Esophagus squamous epithelium (tissue), 5 donors: ENCODE results near the gene SLC22A7. TPM values are rescaled to one million over a fixed set of nuclear protein-coding genes. Genes with fewer than 3 reads are reported as not detected.

ENCODE experiments used
- DNase-seq: peaks from one replicate; lab custom pipeline; 2025; lab: John Stamatoyannopoulos, UW
- H3K27ac ChIP-seq, 4 donors: fragments of 200-600 bp; sonication (generic); one replicate each; pipeline ENCODE4 v1.5.1; 2016 to 2019; ENCODE audit warnings: mild to moderate bottlenecking in 1 of 4
- H3K27me3 ChIP-seq, 4 donors: fragments of 200-600 bp; sonication (generic); 1 replicate in 3 of 4; 2 replicates in 1 of 4; pipeline versions ENCODE4 v1.5.1 to v1.6.0; 2017 to 2021; ENCODE audit warnings: antibody characterized with exemption in 1 of 4
- H3K36me3 ChIP-seq, 3 donors: fragments of 200-600 bp; sonication (generic); one replicate each; pipeline ENCODE4 v1.5.1; 2016 to 2019
- H3K4me1 ChIP-seq, 3 donors: fragments of 200-600 bp; sonication (generic); one replicate each; pipeline ENCODE4 v1.5.1; 2017 to 2019
- H3K4me3 ChIP-seq, 4 donors: fragments of 200-600 bp; sonication (generic); 1 replicate in 3 of 4; 2 replicates in 1 of 4; pipeline ENCODE4 v1.5.1; 2016 to 2019; ENCODE audit warnings: mild to moderate bottlenecking in 2 of 4, moderate library complexity in 1 of 4
- H3K9me3 ChIP-seq, 3 donors: fragments of 200-600 bp; sonication (generic); one replicate each; pipeline ENCODE4 v1.5.1; 2016 to 2019
- CTCF ChIP-seq, 6 experiments: fragments of 450-650 bp in 4 of 6; fragments of 200-600 bp in 2 of 6; sonication (generic) in 2 of 6; IDR thresholded peaks; one replicate each; pipeline ENCODE4 v1.5.1; 2016 to 2019; ENCODE audit warnings: antibody characterized with exemption in 6 of 6, mild to moderate bottlenecking in 4 of 6, moderate library complexity in 4 of 6
- POLR2A ChIP-seq, 4 donors: fragments of 450-650 bp; IDR thresholded peaks; one replicate each; pipeline ENCODE4 v1.6.1; 2017; ENCODE audit warnings: antibody characterized with exemption in 4 of 4, mild to moderate bottlenecking in 4 of 4, moderate library complexity in 3 of 4
- WGBS, 2 donors: methylation state at CpG; one replicate each; pipeline ENCODE4 v1.1.5; 2018; 5-methylcytosine and 5-hydroxymethylcytosine counted together
- intact Hi-C: fragments of 100-400 bp; cut with DNase I; formaldehyde crosslinking; loops from one replicate; pipeline ENCODE4 v1.15.0; 2022
- total RNA-seq, 4 donors: library from RNA; depleted of rRNA; stranded (reverse); fragments of >200 nt; gene quantifications; one replicate each; pipeline ENCODE4 v1.1.0, GENCODE V29; 2016
- donor health status: DM: yes; HTN: yes; CAD: no.

SLC22A7 gene
- total RNA-seq, 4 donors from 2014 or later, result not detected

- WGBS, 2 donors, result 38 to 40% methylated on average over 1 of the region's 8 CpGs
- H3K27me3 ChIP-seq, result peaks cover 0 to 36% (median under 1%) of the 10 kb centered on the region in 4 donors
- intact Hi-C loops, result no loop called here
- no peak overlapping the region for H3K4me3 ChIP-seq
- no peak for DNase-seq
- TF ChIP-seq POLR2A (IDR thresholded peaks at IDR 0.05) (no peak), CTCF (IDR thresholded peaks at IDR 0.05) (no peak)
- no peaks in the 10 kb centered on the region for H3K9me3 ChIP-seq
- H3K27ac ChIP-seq, result no peak overlapping the region
- H3K36me3 ChIP-seq, result no peaks in the 10 kb centered on the region
- H3K4me1 ChIP-seq, result peaks cover 6 to 11% (median 7%) of the 10 kb centered on the region in 3 donors
Observed at GRCh38 chr6:43303751-43304331, 5.8 kb downstream of the SLC22A7 start.

- TF ChIP-seq CTCF (IDR thresholded peaks at IDR 0.05) (no peak), POLR2A (IDR thresholded peaks at IDR 0.05) (no peak)
- Histone ChIP-seq H3K27ac (no peak overlapping the region), H3K9me3 (no peaks in the 10 kb centered on the region), H3K4me3 (no peak overlapping the region), H3K27me3 (peaks cover 0 to 33% (median 0%) of the 10 kb centered on the region in 4 donors), H3K36me3 (no peaks in the 10 kb centered on the region), H3K4me1 (peaks cover 6 to 16% (median 9%) of the 10 kb centered on the region in 3 donors)
- DNase-seq, result no peak
- intact Hi-C loops, result no loop called here
- 54 to 71% methylated on average over 3 of the region's 3 CpGs for WGBS, 2 donors
Observed at GRCh38 chr6:43304361-43304760, 6.3 kb downstream of the SLC22A7 start.

- TF ChIP-seq CTCF (IDR thresholded peaks at IDR 0.05), result no peak
- no peak for TF ChIP-seq POLR2A (IDR thresholded peaks at IDR 0.05)
- no peak overlapping the region for H3K4me3 ChIP-seq
- no CpG with 5 or more reads among the region's 2 CpGs for WGBS, 2 donors
- peaks cover 6 to 16% (median 9%) of the 10 kb centered on the region in 3 donors for H3K4me1 ChIP-seq
- H3K27ac ChIP-seq, result no peak overlapping the region
- intact Hi-C loops, result no loop called here
- no peak for DNase-seq
- no peaks in the 10 kb centered on the region for H3K9me3 ChIP-seq
- no peaks in the 10 kb centered on the region for H3K36me3 ChIP-seq
- H3K27me3 ChIP-seq, result peaks cover 0 to 28% (median 0%) of the 10 kb centered on the region in 4 donors
Observed at GRCh38 chr6:43304882-43305281, 6.8 kb downstream of the SLC22A7 start.

- no peak overlapping the region for H3K27ac ChIP-seq
- no peaks in the 10 kb centered on the region for H3K36me3 ChIP-seq
- WGBS, 2 donors, result 93 to 96% methylated on average over 3 to 6 of the region's 7 CpGs
- no peaks in the 10 kb centered on the region for H3K9me3 ChIP-seq
- peaks cover 6 to 16% (median 9%) of the 10 kb centered on the region in 3 donors for H3K4me1 ChIP-seq
- no peak overlapping the region for H3K4me3 ChIP-seq
- TF ChIP-seq POLR2A (IDR thresholded peaks at IDR 0.05) (no peak), CTCF (IDR thresholded peaks at IDR 0.05) (no peak)
- DNase-seq, result no peak
- peaks cover 0 to 16% (median 0%) of the 10 kb centered on the region in 4 donors for H3K27me3 ChIP-seq
- intact Hi-C loops, result no loop called here
Observed at GRCh38 chr6:43306086-43306485, 8.0 kb downstream of the SLC22A7 start.

- Histone ChIP-seq H3K27me3 (peaks cover 0 to 11% (median 0%) of the 10 kb centered on the region in 4 donors), H3K4me1 (peaks cover 6 to 16% (median 9%) of the 10 kb centered on the region in 3 donors), H3K27ac (no peak overlapping the region), H3K4me3 (no peak overlapping the region), H3K36me3 (no peaks in the 10 kb centered on the region), H3K9me3 (no peaks in the 10 kb centered on the region)
- no peak for DNase-seq
- TF ChIP-seq POLR2A (IDR thresholded peaks at IDR 0.05) (no peak), CTCF (IDR thresholded peaks at IDR 0.05) (no peak)
- WGBS, 2 donors, result 84 to 89% methylated on average over 3 to 5 of the region's 5 CpGs
- intact Hi-C loops, result no loop called here
Observed at GRCh38 chr6:43307451-43308100, 9.5 kb downstream of the SLC22A7 start.
